ENCODE results near the gene LCMT1. TPM values are rescaled to one million over a fixed set of nuclear protein-coding genes. Genes with fewer than 3 reads are reported as not detected.

LCMT1 gene
- total RNA-seq, 3 donors from 2014 or later, result 26.9 to 38.3 (median 30.4) TPM

DNA sequence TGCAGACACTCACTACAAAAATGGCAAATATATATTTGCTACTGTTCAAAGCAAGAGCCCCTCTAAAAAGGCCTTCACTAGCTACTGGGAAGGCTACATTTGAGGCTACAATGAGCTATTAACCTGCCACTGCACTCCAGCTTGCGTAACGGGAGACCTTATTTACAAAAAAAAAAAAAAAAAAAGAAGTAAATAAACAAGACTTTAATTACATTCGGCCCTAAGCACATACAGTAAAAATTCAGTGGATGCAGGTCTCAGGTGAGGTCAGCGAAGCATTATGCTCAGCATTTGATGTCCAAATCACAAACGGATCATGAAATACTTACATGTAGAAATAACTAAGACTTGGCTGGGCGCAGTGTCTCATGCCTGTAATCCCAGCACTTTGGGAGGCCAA, 26.7 kb upstream of the LCMT1 start:
- Histone ChIP-seq H3K27me3 (no peaks in the 10 kb centered on the region), H3K36me3 (no peaks in the 10 kb centered on the region), H3K9me3 (no peaks in the 10 kb centered on the region), H3K27ac (no peak overlapping the region), H3K4me1 (no peaks in the 10 kb centered on the region), H3K4me3 (no peak overlapping the region)
- no peak for DNase-seq (ENCODE audit: low spot score in 2 of 2)
- no peak for TF ChIP-seq POLR2A (IDR thresholded peaks at IDR 0.05)
- no peak for TF ChIP-seq POLR2AphosphoS5 (IDR thresholded peaks at IDR 0.05)
- TF ChIP-seq, protein P1, sequence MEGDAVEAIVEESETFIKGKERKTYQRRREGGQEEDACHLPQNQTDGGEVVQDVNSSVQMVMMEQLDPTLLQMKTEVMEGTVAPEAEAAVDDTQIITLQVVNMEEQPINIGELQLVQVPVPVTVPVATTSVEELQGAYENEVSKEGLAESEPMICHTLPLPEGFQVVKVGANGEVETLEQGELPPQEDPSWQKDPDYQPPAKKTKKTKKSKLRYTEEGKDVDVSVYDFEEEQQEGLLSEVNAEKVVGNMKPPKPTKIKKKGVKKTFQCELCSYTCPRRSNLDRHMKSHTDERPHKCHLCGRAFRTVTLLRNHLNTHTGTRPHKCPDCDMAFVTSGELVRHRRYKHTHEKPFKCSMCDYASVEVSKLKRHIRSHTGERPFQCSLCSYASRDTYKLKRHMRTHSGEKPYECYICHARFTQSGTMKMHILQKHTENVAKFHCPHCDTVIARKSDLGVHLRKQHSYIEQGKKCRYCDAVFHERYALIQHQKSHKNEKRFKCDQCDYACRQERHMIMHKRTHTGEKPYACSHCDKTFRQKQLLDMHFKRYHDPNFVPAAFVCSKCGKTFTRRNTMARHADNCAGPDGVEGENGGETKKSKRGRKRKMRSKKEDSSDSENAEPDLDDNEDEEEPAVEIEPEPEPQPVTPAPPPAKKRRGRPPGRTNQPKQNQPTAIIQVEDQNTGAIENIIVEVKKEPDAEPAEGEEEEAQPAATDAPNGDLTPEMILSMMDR (IDR thresholded peaks at IDR 0.05), result no peak
- intact Hi-C loops (cut with DNase I; ENCODE audit: low total_unique reads), result no loop called here

DNA sequence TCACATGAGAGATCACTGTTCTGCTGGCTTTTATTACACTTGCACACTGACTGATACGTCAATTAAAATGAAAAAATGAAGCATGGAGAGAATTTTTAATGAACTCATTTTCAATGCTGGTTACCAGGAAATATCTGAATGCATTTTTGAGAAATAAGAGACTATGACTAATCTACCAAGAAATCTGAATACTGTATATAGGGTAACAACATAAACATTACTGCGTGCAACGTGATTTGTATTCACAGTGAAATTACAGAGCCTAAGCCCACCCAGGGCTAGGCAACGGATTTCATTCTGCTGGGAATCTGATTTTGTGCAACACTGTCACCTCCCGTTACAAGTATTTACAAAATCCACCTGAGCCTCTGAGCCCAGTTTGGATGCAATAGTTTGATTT, 23.8 kb upstream of the LCMT1 start:
- Histone ChIP-seq H3K27ac (no peak overlapping the region), H3K4me3 (no peak overlapping the region), H3K9me3 (no peaks in the 10 kb centered on the region), H3K27me3 (no peaks in the 10 kb centered on the region), H3K36me3 (no peaks in the 10 kb centered on the region), H3K4me1 (no peaks in the 10 kb centered on the region)
- TF ChIP-seq POLR2AphosphoS5 (IDR thresholded peaks at IDR 0.05) (no peak), POLR2A (IDR thresholded peaks at IDR 0.05) (no peak)
- TF ChIP-seq, protein P1 (IDR thresholded peaks at IDR 0.05), result no peak
- intact Hi-C loops (cut with DNase I; ENCODE audit: low total_unique reads), result no loop called here
- DNase-seq (ENCODE audit: low spot score in 2 of 2), result no peak

DNA sequence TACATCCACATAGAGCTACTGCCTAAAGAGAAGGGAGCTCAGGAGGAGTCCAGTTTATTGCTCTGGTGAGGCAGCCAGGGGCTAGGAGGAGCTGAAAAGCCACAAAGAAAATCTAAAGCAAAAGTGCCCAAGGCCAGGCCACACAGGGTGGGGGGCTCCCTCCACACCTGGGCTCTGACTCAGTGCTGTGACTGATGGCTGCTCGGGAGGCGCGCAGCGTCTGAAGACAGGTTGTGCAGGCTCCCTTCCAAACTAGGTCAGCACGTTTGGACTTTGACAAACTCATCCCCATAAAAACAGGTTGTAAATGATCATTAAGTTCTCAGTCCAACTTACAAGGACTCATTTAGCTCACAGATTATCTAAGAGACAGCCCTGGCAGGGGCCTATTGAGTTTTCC, 22.2 kb upstream of the LCMT1 start:
- no peak overlapping the region for H3K27ac ChIP-seq
- no peaks in the 10 kb centered on the region for H3K9me3 ChIP-seq
- no peak for TF ChIP-seq POLR2A (IDR thresholded peaks at IDR 0.05)
- TF ChIP-seq, protein P1 (IDR thresholded peaks at IDR 0.05), result no peak
- TF ChIP-seq POLR2AphosphoS5 (IDR thresholded peaks at IDR 0.05), result no peak
- no peaks in the 10 kb centered on the region for H3K36me3 ChIP-seq
- intact Hi-C loops (cut with DNase I; ENCODE audit: low total_unique reads), result no loop called here
- no peaks in the 10 kb centered on the region for H3K27me3 ChIP-seq
- no peak overlapping the region for H3K4me3 ChIP-seq
- no peaks in the 10 kb centered on the region for H3K4me1 ChIP-seq
- DNase-seq (ENCODE audit: low spot score in 2 of 2), result no peak

DNA sequence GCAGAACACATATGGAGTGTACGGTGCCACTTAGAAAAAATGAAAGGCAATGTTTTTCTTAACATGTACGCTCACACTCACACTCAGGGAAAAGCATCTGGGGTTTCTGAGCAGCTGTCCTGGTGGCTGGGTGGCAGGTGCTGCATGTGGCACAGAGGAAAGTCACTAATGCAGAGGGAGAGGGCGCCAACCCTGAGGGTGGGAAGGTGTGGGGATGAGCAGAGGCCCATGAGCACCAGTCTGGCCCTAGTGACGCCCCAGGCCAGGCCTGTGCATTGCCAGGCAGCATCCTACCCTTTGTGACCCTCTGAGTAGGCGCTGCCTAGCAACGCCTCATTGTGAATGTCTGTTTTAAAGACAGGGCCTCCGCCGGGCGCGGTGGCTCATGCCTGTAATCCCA, 19.1 kb upstream of the LCMT1 start:
- H3K4me3 ChIP-seq, result no peak overlapping the region
- no peaks in the 10 kb centered on the region for H3K36me3 ChIP-seq
- H3K9me3 ChIP-seq, result no peaks in the 10 kb centered on the region
- no peak for DNase-seq (ENCODE audit: low spot score in 2 of 2)
- no peaks in the 10 kb centered on the region for H3K27me3 ChIP-seq
- no peak overlapping the region for H3K27ac ChIP-seq
- intact Hi-C loops (cut with DNase I; ENCODE audit: low total_unique reads), result no loop called here
- TF ChIP-seq POLR2AphosphoS5 (IDR thresholded peaks at IDR 0.05) (no peak), POLR2A (IDR thresholded peaks at IDR 0.05) (no peak)
- TF ChIP-seq, protein P1 (IDR thresholded peaks at IDR 0.05), result no peak
- no peaks in the 10 kb centered on the region for H3K4me1 ChIP-seq

DNA sequence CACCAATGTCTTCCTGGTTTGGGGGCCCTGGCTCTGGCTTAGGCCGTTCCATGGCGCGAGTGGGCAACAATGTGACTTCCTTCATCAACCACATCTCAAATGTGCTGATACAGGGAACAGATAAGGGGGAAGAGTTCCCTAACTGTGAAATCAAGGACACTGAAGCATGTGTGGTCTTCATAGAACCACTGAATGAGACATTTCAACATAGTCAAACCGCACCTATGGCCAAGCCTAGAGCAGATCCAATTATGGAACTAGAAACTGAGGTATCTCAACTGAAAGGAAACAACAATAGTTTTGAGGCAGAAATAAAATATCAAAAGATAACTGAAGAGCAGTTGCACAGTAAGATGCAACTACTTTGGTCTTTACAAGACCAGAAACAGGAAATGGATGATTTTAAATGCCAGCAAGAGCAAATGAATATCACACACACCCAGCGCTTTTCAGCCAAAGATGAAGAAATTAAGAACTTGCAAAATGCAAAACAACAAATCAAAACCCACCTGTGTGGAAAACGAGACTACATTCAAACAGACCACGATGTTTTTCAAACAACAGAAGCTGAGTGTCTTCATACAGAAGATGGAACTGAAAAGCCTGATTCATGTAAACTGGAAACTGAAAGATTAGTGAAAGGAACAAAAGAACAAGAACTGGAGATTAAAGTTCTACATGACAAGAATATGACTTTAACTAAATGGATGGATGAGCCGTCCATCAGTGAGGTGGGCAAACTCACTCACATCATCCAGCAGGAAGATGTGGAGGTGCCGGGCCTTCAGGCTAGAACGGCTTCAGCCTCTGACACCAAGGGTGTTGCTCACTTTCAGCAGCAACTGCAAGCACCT, 18.1 kb upstream of the LCMT1 start:
- H3K4me1 ChIP-seq, result no peaks in the 10 kb centered on the region
- no peaks in the 10 kb centered on the region for H3K9me3 ChIP-seq
- DNase-seq (ENCODE audit: low spot score in 2 of 2), result no peak
- no peak overlapping the region for H3K27ac ChIP-seq
- H3K27me3 ChIP-seq, result no peaks in the 10 kb centered on the region
- TF ChIP-seq, protein P1 (IDR thresholded peaks at IDR 0.05), result no peak
- TF ChIP-seq POLR2AphosphoS5 (IDR thresholded peaks at IDR 0.05) (no peak), POLR2A (IDR thresholded peaks at IDR 0.05) (no peak)
- H3K36me3 ChIP-seq, result no peaks in the 10 kb centered on the region
- no peak overlapping the region for H3K4me3 ChIP-seq
- intact Hi-C loops (cut with DNase I; ENCODE audit: low total_unique reads), result no loop called here

Measured in breast epithelium (tissue), 4 donors.